Liver (tissue), 9 donors: ENCODE data around the gene GLI3. TPM values are rescaled to one million over a fixed set of nuclear protein-coding genes. Genes with fewer than 3 reads are reported as not detected.

Source experiments
- DNase-seq: peaks from one replicate; pipeline ENCODE4 v3.0.0-alpha.2; 2017; ENCODE audit warnings: low spot score
- H3K27ac ChIP-seq, 2 donors: one replicate each; pipeline ENCODE4 v1.7.0; 2013; ENCODE audit warnings: inconsistent platforms in 2 of 2, low read length in 2 of 2, control low read depth in 1 of 2, low read depth in 1 of 2, mild to moderate bottlenecking in 1 of 2
- H3K27me3 ChIP-seq, 4 donors: one replicate each; pipeline versions ENCODE4 v1.6.1 to v1.7.0; 2013; ENCODE audit warnings: low read length in 3 of 4, inconsistent platforms in 1 of 4, mild to moderate bottlenecking in 1 of 4, moderate library complexity in 1 of 4; ENCODE audit not compliant: control insufficient read depth in 4 of 4, insufficient read depth in 4 of 4
- H3K36me3 ChIP-seq, 4 donors: one replicate each; pipeline versions ENCODE4 v1.6.1 to v1.7.0; 2013; ENCODE audit warnings: low read length in 3 of 4, mild to moderate bottlenecking in 3 of 4, low read depth in 1 of 4, moderate library complexity in 1 of 4; ENCODE audit not compliant: control insufficient read depth in 4 of 4, insufficient read depth in 3 of 4
- H3K4me1 ChIP-seq, 4 donors: one replicate each; pipeline versions ENCODE4 v1.6.1 to v1.7.0; 2013; ENCODE audit warnings: low read length in 3 of 4, mild to moderate bottlenecking in 3 of 4, moderate library complexity in 1 of 4; ENCODE audit not compliant: control insufficient read depth in 4 of 4, insufficient read depth in 4 of 4
- H3K4me3 ChIP-seq, 3 donors: one replicate each; pipeline versions ENCODE4 v1.6.1 to v1.7.0; 2013; ENCODE audit warnings: low read length in 3 of 3, control low read depth in 1 of 3, low read depth in 1 of 3, mild to moderate bottlenecking in 1 of 3
- H3K9ac ChIP-seq, 2 donors: one replicate each; pipeline ENCODE4 v1.7.0; 2013; ENCODE audit warnings: low read length in 2 of 2, mild to moderate bottlenecking in 2 of 2, moderate library complexity in 2 of 2, control low read depth in 1 of 2, low read depth in 1 of 2
- H3K9me3 ChIP-seq, 4 donors: one replicate each; pipeline versions ENCODE4 v1.6.1 to v1.7.0; 2013; ENCODE audit warnings: low read length in 3 of 4; ENCODE audit not compliant: control insufficient read depth in 4 of 4
- EGR1 ChIP-seq, 2 donors: IDR thresholded peaks; 2 replicates each; pipeline ENCODE4 v1.6.1; 2016 to 2018; ENCODE audit warnings: antibody characterized with exemption in 2 of 2, low read depth in 2 of 2
- FOXA1 ChIP-seq: IDR thresholded peaks from 2 replicates; pipeline ENCODE4 v1.6.1; 2016; ENCODE audit warnings: antibody characterized with exemption
- FOXA2 ChIP-seq: IDR thresholded peaks from 2 replicates; pipeline ENCODE4 v1.6.1; 2016; ENCODE audit warnings: antibody characterized with exemption
- GABPA ChIP-seq, 2 donors: IDR thresholded peaks in 1 of 2; conservative IDR thresholded peaks in 1 of 2; 2 replicates each; pipeline ENCODE4 v1.6.1; 2016; ENCODE audit warnings: antibody characterized with exemption in 2 of 2, mild to moderate bottlenecking in 1 of 2, moderate library complexity in 1 of 2
- HNF4A ChIP-seq, 2 donors: conservative IDR thresholded peaks; 2 replicates each; pipeline ENCODE4 v1.6.1; 2016; ENCODE audit warnings: antibody characterized with exemption in 2 of 2, mild to moderate bottlenecking in 2 of 2
- HNF4G ChIP-seq: IDR thresholded peaks from 2 replicates; pipeline ENCODE4 v1.6.1; 2016; ENCODE audit warnings: antibody characterized with exemption
- JUND ChIP-seq, 2 donors: IDR thresholded peaks; 2 replicates each; pipeline ENCODE4 v1.6.1; 2016; ENCODE audit warnings: antibody characterized with exemption in 2 of 2
- NR2F2 ChIP-seq: IDR thresholded peaks from 2 replicates; pipeline ENCODE4 v1.6.1; 2016; ENCODE audit warnings: antibody characterized with exemption
- RAD21 ChIP-seq, 2 donors: IDR thresholded peaks; 2 replicates each; pipeline ENCODE4 v1.6.1; 2016; ENCODE audit warnings: antibody characterized with exemption in 2 of 2, mild to moderate bottlenecking in 2 of 2
- RXRA ChIP-seq, 2 donors: IDR thresholded peaks; 2 replicates each; pipeline ENCODE4 v1.6.1; 2017 to 2018; ENCODE audit warnings: antibody characterized with exemption in 2 of 2, mild to moderate bottlenecking in 1 of 2
- SP1 ChIP-seq: IDR thresholded peaks from 2 replicates; pipeline ENCODE4 v1.6.1; 2018; ENCODE audit warnings: antibody characterized with exemption, mild to moderate bottlenecking
- TAF1 ChIP-seq: conservative IDR thresholded peaks from 2 replicates; pipeline ENCODE4 v1.6.1; 2016; ENCODE audit warnings: antibody characterized with exemption, mild to moderate bottlenecking
- YY1 ChIP-seq: IDR thresholded peaks from 2 replicates; pipeline ENCODE4 v1.6.1; 2016; ENCODE audit warnings: antibody characterized with exemption, mild to moderate bottlenecking
- WGBS: extraction: QIAGEN DNeasy Blood & Tissue Kit; methylation state at CpG from one replicate; pipeline ENCODE4 v1.1.7; 2013; 5-methylcytosine and 5-hydroxymethylcytosine counted together
- polyA plus RNA-seq, 2 donors: library from polyadenylated mRNA; stranded (reverse) in 1 of 2; unstranded in 1 of 2; fragments of 200-250 nt in 1 of 2; fragments of >200 nt in 1 of 2; fragmentation: Nextera tagmentation in 1 of 2; extraction: Ambion mirVana in 1 of 2; gene quantifications; one replicate each; pipeline versions ENCODE4 v1.2.1 to v1.2.3, GENCODE V29; 2013 to 2015
- total RNA-seq, 2 donors: library from RNA; depleted of rRNA; stranded (reverse); fragments of >200 nt; gene quantifications; one replicate each; pipeline ENCODE4 v1.2.3, GENCODE V29; 2014
- TF ChIP-seq, protein P1 (sequence below): IDR thresholded peaks from 2 replicates; pipeline ENCODE4 v1.6.1; 2016; ENCODE audit warnings: antibody characterized with exemption
- TF ChIP-seq, protein P2 (sequence below): fragments of 150-350 bp; IDR thresholded peaks from 2 replicates; pipeline ENCODE4 v1.5.1; 2017; ENCODE audit warnings: improper control_type of control experiment, low read depth, low read length; ENCODE audit not compliant: missing input control
- TF ChIP-seq, protein P3 (sequence below): IDR thresholded peaks from 2 replicates; pipeline ENCODE4 v1.6.1; 2016; ENCODE audit warnings: antibody characterized with exemption
- TF ChIP-seq, protein P4 (sequence below): IDR thresholded peaks from 2 replicates; pipeline ENCODE4 v1.6.1; 2016; ENCODE audit warnings: antibody characterized with exemption, mild to moderate bottlenecking
- TF ChIP-seq, protein P5 (sequence below): IDR thresholded peaks from 2 replicates; pipeline ENCODE4 v1.6.1; 2016; ENCODE audit warnings: antibody characterized with exemption
- donor health status: healthy.
- donor health status: healthy.
- donor health status: healthy.
- donor health status: healthy.
- donor health status: healthy.

The GLI3 gene
- total and polyA plus RNA-seq, 4 donors: 0.09 to 0.42 (median 0.26) TPM

DNA sequence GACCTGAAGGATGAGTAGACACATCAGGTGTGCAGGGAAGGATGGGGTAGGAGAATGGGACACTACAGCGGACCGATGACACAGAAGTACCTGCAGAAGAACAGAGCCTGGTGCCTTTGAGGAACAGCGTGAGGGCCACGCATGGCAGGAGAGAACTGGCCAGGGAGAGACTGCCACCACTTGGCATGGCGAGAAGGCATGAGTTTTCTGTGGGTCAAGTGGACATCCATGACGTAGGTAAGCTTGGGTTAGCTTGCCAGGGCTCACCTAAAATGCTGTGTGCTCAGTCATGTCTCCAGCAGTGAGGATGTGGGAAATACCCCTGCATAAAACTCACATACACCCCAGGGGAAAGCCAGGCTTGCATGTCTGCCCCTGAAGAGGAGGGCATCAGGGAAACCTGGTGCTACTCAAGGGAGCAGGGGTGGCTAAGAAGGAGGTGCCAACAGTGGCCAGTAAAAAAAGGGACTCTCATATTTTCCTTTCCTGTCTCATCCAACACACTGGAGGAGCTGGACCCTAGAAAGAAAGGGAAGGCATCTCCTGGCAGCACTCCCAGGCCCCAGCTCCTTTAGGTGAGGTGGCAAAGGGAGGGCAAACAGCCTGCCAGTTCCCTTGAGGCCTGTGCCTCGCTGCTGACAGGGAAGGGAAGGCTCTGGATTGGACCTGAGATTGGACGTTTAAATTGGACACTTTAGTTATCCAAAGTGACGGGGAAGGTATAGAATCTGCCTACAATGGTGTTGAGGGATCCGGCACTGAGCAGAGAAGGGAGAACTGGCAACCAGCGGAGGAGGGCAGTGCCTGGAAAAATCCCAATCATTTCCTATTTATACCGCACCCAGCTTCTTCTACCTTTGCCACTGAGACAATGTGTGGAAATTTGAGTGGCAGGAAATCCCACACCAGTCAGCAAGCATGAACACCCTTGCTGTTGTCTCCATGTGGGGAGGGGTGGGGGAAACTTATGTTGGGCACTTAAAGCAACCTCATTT, 255.7 kb downstream of the GLI3 start:
- WGBS: 90% methylated on average over 12 of the region's 12 CpGs
- H3K4me1 ChIP-seq: peaks cover 0 to 6% (median 0%) of the 10 kb centered on the region in 4 donors
- H3K9me3 ChIP-seq: no peaks in the 10 kb centered on the region
- H3K27ac ChIP-seq: no peak overlapping the region
- H3K9ac ChIP-seq: no peak overlapping the region
- no peaks in the 10 kb centered on the region for H3K36me3 ChIP-seq
- H3K4me3 ChIP-seq: no peak overlapping the region
- no peak for DNase-seq
- peaks cover 0 to 3% (median 0%) of the 10 kb centered on the region in 4 donors for H3K27me3 ChIP-seq
- no peak for TF ChIP-seq FOXA1
- no peak for TF ChIP-seq JUND (IDR thresholded peaks at IDR 0.05)
- no peak for TF ChIP-seq TAF1
- TF ChIP-seq HNF4G: no peak
- TF ChIP-seq, protein P1, sequence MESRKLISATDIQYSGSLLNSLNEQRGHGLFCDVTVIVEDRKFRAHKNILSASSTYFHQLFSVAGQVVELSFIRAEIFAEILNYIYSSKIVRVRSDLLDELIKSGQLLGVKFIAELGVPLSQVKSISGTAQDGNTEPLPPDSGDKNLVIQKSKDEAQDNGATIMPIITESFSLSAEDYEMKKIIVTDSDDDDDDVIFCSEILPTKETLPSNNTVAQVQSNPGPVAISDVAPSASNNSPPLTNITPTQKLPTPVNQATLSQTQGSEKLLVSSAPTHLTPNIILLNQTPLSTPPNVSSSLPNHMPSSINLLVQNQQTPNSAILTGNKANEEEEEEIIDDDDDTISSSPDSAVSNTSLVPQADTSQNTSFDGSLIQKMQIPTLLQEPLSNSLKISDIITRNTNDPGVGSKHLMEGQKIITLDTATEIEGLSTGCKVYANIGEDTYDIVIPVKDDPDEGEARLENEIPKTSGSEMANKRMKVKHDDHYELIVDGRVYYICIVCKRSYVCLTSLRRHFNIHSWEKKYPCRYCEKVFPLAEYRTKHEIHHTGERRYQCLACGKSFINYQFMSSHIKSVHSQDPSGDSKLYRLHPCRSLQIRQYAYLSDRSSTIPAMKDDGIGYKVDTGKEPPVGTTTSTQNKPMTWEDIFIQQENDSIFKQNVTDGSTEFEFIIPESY: no peak
- no peak for TF ChIP-seq NR2F2
- TF ChIP-seq, protein P2, sequence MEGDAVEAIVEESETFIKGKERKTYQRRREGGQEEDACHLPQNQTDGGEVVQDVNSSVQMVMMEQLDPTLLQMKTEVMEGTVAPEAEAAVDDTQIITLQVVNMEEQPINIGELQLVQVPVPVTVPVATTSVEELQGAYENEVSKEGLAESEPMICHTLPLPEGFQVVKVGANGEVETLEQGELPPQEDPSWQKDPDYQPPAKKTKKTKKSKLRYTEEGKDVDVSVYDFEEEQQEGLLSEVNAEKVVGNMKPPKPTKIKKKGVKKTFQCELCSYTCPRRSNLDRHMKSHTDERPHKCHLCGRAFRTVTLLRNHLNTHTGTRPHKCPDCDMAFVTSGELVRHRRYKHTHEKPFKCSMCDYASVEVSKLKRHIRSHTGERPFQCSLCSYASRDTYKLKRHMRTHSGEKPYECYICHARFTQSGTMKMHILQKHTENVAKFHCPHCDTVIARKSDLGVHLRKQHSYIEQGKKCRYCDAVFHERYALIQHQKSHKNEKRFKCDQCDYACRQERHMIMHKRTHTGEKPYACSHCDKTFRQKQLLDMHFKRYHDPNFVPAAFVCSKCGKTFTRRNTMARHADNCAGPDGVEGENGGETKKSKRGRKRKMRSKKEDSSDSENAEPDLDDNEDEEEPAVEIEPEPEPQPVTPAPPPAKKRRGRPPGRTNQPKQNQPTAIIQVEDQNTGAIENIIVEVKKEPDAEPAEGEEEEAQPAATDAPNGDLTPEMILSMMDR: no peak
- no peak for TF ChIP-seq RAD21 (IDR thresholded peaks at IDR 0.05)
- no peak for TF ChIP-seq FOXA2
- TF ChIP-seq GABPA (IDR thresholded peaks at IDR 0.05 in 1 of 2, conservative IDR thresholded peaks at IDR 0.05 in 1 of 2): no peak
- TF ChIP-seq, protein P3, sequence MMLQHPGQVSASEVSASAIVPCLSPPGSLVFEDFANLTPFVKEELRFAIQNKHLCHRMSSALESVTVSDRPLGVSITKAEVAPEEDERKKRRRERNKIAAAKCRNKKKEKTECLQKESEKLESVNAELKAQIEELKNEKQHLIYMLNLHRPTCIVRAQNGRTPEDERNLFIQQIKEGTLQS: no peak
- TF ChIP-seq, protein P4, sequence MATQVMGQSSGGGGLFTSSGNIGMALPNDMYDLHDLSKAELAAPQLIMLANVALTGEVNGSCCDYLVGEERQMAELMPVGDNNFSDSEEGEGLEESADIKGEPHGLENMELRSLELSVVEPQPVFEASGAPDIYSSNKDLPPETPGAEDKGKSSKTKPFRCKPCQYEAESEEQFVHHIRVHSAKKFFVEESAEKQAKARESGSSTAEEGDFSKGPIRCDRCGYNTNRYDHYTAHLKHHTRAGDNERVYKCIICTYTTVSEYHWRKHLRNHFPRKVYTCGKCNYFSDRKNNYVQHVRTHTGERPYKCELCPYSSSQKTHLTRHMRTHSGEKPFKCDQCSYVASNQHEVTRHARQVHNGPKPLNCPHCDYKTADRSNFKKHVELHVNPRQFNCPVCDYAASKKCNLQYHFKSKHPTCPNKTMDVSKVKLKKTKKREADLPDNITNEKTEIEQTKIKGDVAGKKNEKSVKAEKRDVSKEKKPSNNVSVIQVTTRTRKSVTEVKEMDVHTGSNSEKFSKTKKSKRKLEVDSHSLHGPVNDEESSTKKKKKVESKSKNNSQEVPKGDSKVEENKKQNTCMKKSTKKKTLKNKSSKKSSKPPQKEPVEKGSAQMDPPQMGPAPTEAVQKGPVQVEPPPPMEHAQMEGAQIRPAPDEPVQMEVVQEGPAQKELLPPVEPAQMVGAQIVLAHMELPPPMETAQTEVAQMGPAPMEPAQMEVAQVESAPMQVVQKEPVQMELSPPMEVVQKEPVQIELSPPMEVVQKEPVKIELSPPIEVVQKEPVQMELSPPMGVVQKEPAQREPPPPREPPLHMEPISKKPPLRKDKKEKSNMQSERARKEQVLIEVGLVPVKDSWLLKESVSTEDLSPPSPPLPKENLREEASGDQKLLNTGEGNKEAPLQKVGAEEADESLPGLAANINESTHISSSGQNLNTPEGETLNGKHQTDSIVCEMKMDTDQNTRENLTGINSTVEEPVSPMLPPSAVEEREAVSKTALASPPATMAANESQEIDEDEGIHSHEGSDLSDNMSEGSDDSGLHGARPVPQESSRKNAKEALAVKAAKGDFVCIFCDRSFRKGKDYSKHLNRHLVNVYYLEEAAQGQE: no peak
- TF ChIP-seq EGR1 (IDR thresholded peaks at IDR 0.05; ENCODE audit: low read depth in 2 of 2): no peak
- TF ChIP-seq RXRA (IDR thresholded peaks at IDR 0.05): no peak
- no peak for TF ChIP-seq SP1
- TF ChIP-seq, protein P5, sequence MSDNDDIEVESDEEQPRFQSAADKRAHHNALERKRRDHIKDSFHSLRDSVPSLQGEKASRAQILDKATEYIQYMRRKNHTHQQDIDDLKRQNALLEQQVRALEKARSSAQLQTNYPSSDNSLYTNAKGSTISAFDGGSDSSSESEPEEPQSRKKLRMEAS: no peak
- no peak for TF ChIP-seq HNF4A (conservative IDR thresholded peaks at IDR 0.05)
- no peak for TF ChIP-seq YY1
